Natural killer cell (primary cell): ENCODE data around the gene ARIH2. TPM values are rescaled to one million over a fixed set of nuclear protein-coding genes. Genes with fewer than 3 reads are reported as not detected.
A peak's percentile ranks its signal among the peaks of the same experiment; 100 is the strongest.

Experiments used
- ATAC-seq, 3 donors: fragments of 150-1000 bp in 2 of 3; fragments of 200-7000 bp in 1 of 3; cut with Tn5 transposase; 1 replicate in 1 of 3; 2 replicates in 2 of 3; pipeline ENCODE4 v1.10.0; 2021; ENCODE audit warnings: mild to moderate bottlenecking in 2 of 3, moderate library complexity in 2 of 3
- DNase-seq, 2 donors: peaks; one replicate each; pipeline versions ENCODE4 v3.0.0 to v3.0.0-alpha.2; 2013 to 2021; ENCODE audit warnings: mixed read lengths in 1 of 2
- H3K27ac ChIP-seq: one replicate; pipeline ENCODE4 v1.5.1; 2013; ENCODE audit warnings: mild to moderate bottlenecking, low read length
- H3K27me3 ChIP-seq: one replicate; pipeline ENCODE4 v1.6.1; 2013; ENCODE audit warnings: low read length; ENCODE audit not compliant: control insufficient read depth, insufficient read depth
- H3K36me3 ChIP-seq: one replicate; pipeline ENCODE4 v1.6.1; 2013; ENCODE audit warnings: low read length; ENCODE audit not compliant: control insufficient read depth, insufficient read depth
- H3K4me1 ChIP-seq: one replicate; pipeline ENCODE4 v1.6.1; 2013; ENCODE audit warnings: low read length; ENCODE audit not compliant: control insufficient read depth, insufficient read depth
- H3K4me3 ChIP-seq: one replicate; pipeline ENCODE4 v1.5.1; 2013; ENCODE audit warnings: low read length
- H3K9me3 ChIP-seq: one replicate; pipeline ENCODE4 v1.6.1; 2013; ENCODE audit warnings: low read length; ENCODE audit not compliant: control insufficient read depth, insufficient read depth
- H3K27ac Mint-ChIP-seq, 2 donors: one replicate each; pipeline ENCODE4 v1.8.0; 2022; ENCODE audit warnings: mild to moderate bottlenecking in 2 of 2, mixed read lengths in 2 of 2, moderate library complexity in 1 of 2
- H3K27me3 Mint-ChIP-seq, 2 donors: one replicate each; pipeline ENCODE4 v1.8.0; 2022; ENCODE audit warnings: low read depth in 2 of 2, mixed read lengths in 2 of 2
- H3K36me3 Mint-ChIP-seq: one replicate; pipeline ENCODE4 v1.8.0; 2022; ENCODE audit warnings: mixed read lengths
- H3K4me1 Mint-ChIP-seq, 2 donors: one replicate each; pipeline ENCODE4 v1.8.0; 2022; ENCODE audit warnings: mixed read lengths in 2 of 2
- H3K4me3 Mint-ChIP-seq: one replicate; pipeline ENCODE4 v1.8.0; 2022; ENCODE audit warnings: mild to moderate bottlenecking, moderate library complexity, mixed read lengths
- H3K9me3 Mint-ChIP-seq, 2 donors: one replicate each; pipeline ENCODE4 v1.8.0; 2022; ENCODE audit warnings: mixed read lengths in 2 of 2
- WGBS: methylation state at CpG from one replicate; pipeline ENCODE4 v1.1.7; 2013; ENCODE audit warnings: missing lambda C conversion rate; ENCODE audit not compliant: insufficient coverage; 5-methylcytosine and 5-hydroxymethylcytosine counted together
- intact Hi-C: fragments of 100-400 bp; cut with micrococcal nuclease; formaldehyde crosslinking; loops from one replicate; pipeline ENCODE4 v1.14.2; 2022
- total RNA-seq, 4 donors: library from RNA; stranded (reverse); fragments of 120-200 nt in 1 of 4; gene quantifications; one replicate each; pipeline versions ENCODE4 v1.2.3 to v1.2.4, GENCODE V29; 2013 to 2022
- TF ChIP-seq, protein P1 (sequence below): fragments of 200-600 bp; IDR thresholded peaks from one replicate; pipeline ENCODE4 v1.8.0; 2022; ENCODE audit warnings: antibody characterized with exemption

Gene ARIH2
- total RNA-seq, 3 donors from 2014 or later (not counting 1 experiment from before 2014, with no cell fraction given): 239 to 291 (median 243) TPM

- Histone ChIP-seq H3K9me3 (no peaks in the 10 kb centered on the region), H3K36me3 (peaks cover 26% of the 10 kb centered on the region), H3K4me3 (no peak overlapping the region), H3K27ac (no peak overlapping the region), H3K27me3 (no peaks in the 10 kb centered on the region), H3K4me1 (peaks cover 20% of the 10 kb centered on the region)
- Mint-ChIP-seq H3K27me3 (no peaks in the 10 kb centered on the region), H3K9me3 (no peaks in the 10 kb centered on the region), H3K4me3 (peak overlapping the region; percentile 43), H3K27ac (peak overlapping the region; percentile 7 to 25), H3K4me1 (peaks cover 21 to 28% of the 10 kb centered on the region in 2 donors), H3K36me3 (no peaks in the 10 kb centered on the region)
- DNase-seq (no peak), ATAC-seq (no peak)
- WGBS: 95% methylated on average over 2 of the region's 3 CpGs
- TF ChIP-seq, protein P1, sequence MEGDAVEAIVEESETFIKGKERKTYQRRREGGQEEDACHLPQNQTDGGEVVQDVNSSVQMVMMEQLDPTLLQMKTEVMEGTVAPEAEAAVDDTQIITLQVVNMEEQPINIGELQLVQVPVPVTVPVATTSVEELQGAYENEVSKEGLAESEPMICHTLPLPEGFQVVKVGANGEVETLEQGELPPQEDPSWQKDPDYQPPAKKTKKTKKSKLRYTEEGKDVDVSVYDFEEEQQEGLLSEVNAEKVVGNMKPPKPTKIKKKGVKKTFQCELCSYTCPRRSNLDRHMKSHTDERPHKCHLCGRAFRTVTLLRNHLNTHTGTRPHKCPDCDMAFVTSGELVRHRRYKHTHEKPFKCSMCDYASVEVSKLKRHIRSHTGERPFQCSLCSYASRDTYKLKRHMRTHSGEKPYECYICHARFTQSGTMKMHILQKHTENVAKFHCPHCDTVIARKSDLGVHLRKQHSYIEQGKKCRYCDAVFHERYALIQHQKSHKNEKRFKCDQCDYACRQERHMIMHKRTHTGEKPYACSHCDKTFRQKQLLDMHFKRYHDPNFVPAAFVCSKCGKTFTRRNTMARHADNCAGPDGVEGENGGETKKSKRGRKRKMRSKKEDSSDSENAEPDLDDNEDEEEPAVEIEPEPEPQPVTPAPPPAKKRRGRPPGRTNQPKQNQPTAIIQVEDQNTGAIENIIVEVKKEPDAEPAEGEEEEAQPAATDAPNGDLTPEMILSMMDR: no peak
- intact Hi-C loops: loop anchor here (5.0 kb wide), 2 partner anchors 83 to 92 kb away; partner anchors contain the start of genes ARIH2 and QRICH1
Observed at GRCh38 chr3:49009396-49009795, 90.8 kb downstream of the ARIH2 start.

DNA sequence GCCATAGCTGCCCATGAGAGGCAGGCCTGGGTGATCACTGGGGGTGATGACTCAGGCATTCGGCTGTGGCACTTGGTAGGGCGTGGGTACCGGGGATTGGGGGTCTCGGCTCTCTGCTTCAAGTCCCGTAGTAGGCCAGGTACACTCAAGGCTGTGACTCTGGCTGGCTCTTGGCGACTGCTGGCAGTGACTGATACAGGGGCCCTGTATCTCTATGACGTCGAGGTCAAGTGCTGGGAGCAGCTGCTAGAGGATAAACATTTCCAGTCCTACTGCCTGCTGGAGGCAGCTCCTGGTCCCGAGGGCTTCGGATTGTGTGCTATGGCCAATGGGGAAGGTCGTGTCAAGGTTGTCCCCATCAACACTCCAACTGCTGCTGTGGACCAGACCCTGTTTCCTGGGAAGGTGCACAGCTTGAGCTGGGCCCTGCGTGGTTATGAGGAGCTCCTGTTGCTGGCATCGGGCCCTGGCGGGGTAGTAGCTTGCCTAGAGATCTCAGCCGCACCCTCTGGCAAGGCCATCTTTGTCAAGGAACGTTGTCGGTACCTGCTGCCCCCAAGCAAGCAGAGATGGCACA lies 93.9 kb downstream of the ARIH2 start:
- WGBS: 93% methylated on average over 17 of the region's 17 CpGs
- no peaks in the 10 kb centered on the region for H3K36me3 Mint-ChIP-seq
- TF ChIP-seq, protein P1: no peak
- H3K4me3 ChIP-seq: no peak overlapping the region
- ATAC-seq: no peak
- no peak for DNase-seq
- no peak overlapping the region for H3K27ac ChIP-seq
- peaks cover 43% of the 10 kb centered on the region for H3K36me3 ChIP-seq
- H3K27ac Mint-ChIP-seq: no peak overlapping the region
- no peaks in the 10 kb centered on the region for H3K9me3 Mint-ChIP-seq
- peaks cover 14 to 20% of the 10 kb centered on the region in 2 donors for H3K4me1 Mint-ChIP-seq
- peaks cover 18% of the 10 kb centered on the region for H3K4me1 ChIP-seq
- no peak overlapping the region for H3K4me3 Mint-ChIP-seq
- no peaks in the 10 kb centered on the region for H3K27me3 Mint-ChIP-seq
- no peaks in the 10 kb centered on the region for H3K27me3 ChIP-seq
- intact Hi-C loops: no loop called here
- H3K9me3 ChIP-seq: no peaks in the 10 kb centered on the region

DNA sequence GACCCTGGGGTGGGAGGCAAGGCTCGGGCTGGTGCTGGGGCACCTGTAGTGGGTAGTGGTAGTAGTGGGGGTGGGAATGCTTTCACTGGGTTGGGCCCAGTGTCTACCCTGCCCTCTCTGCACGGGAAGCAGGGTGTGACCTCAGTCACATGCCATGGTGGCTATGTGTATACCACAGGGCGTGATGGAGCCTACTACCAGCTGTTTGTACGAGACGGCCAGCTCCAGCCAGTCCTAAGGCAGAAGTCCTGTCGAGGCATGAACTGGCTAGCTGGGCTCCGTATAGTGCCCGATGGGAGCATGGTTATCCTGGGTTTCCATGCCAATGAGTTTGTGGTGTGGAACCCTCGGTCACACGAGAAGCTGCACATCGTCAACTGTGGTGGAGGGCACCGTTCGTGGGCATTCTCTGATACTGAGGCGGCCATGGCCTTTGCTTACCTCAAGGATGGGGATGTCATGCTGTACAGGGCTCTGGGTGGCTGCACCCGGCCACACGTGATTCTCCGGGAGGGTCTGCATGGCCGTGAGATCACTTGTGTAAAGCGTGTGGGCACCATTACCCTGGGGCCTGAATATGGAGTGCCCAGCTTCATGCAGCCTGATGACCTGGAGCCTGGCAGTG lies 94.6 kb downstream of the ARIH2 start:
- Histone ChIP-seq H3K4me3 (no peak overlapping the region), H3K36me3 (peaks cover 43% of the 10 kb centered on the region), H3K4me1 (peaks cover 17% of the 10 kb centered on the region), H3K27ac (no peak overlapping the region), H3K27me3 (no peaks in the 10 kb centered on the region), H3K9me3 (no peaks in the 10 kb centered on the region)
- 88% methylated on average over 19 of the region's 19 CpGs for WGBS
- ATAC-seq: no peak
- Mint-ChIP-seq H3K9me3 (no peaks in the 10 kb centered on the region), H3K27ac (no peak overlapping the region), H3K27me3 (no peaks in the 10 kb centered on the region), H3K36me3 (no peaks in the 10 kb centered on the region), H3K4me1 (peaks cover 10 to 13% of the 10 kb centered on the region in 2 donors), H3K4me3 (no peak overlapping the region)
- no peak for DNase-seq
- intact Hi-C loops: no loop called here
- TF ChIP-seq, protein P1: no peak
